ENCODE data around the gene SGMS1. TPM values are rescaled to one million over a fixed set of nuclear protein-coding genes. Genes with fewer than 3 reads are reported as not detected.

SGMS1 gene
- total RNA-seq, 1 donor from 2014 or later: 93.8 TPM

DNA sequence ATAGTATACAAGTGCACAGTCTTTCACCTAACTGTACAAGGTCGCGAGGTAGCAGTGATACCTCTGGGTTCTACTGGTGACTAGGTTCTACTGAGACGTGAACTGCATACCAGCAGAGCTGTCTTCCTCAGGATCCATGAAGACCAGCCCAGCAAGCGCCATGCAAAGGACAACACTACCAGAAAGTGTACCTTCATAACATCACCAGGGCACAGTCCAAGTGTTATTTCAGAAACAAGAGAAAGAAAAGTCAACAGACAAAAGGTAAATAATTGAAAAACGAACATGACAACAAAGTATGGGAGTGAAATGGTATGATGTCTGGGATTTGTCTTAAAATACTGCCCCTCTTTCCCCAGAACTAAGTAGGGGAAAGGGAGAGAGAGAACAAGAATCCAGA, 231.3 kb downstream of the SGMS1 start:
- Histone ChIP-seq H3K36me3 (no peaks in the 10 kb centered on the region), H3K9me3 (no peaks in the 10 kb centered on the region), H3K4me3 (no peak overlapping the region), H3K27ac (no peak overlapping the region), H3K4me1 (peaks cover 5% of the 10 kb centered on the region), H3K27me3 (no peaks in the 10 kb centered on the region)
- TF ChIP-seq POLR2AphosphoS5 (IDR thresholded peaks at IDR 0.05; ENCODE audit: insufficient read depth in 1 of 2, low read depth in 1 of 2) (no peak), POLR2A (IDR thresholded peaks at IDR 0.05) (no peak)
- TF ChIP-seq, protein P1, sequence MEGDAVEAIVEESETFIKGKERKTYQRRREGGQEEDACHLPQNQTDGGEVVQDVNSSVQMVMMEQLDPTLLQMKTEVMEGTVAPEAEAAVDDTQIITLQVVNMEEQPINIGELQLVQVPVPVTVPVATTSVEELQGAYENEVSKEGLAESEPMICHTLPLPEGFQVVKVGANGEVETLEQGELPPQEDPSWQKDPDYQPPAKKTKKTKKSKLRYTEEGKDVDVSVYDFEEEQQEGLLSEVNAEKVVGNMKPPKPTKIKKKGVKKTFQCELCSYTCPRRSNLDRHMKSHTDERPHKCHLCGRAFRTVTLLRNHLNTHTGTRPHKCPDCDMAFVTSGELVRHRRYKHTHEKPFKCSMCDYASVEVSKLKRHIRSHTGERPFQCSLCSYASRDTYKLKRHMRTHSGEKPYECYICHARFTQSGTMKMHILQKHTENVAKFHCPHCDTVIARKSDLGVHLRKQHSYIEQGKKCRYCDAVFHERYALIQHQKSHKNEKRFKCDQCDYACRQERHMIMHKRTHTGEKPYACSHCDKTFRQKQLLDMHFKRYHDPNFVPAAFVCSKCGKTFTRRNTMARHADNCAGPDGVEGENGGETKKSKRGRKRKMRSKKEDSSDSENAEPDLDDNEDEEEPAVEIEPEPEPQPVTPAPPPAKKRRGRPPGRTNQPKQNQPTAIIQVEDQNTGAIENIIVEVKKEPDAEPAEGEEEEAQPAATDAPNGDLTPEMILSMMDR (IDR thresholded peaks at IDR 0.05): no peak
- intact Hi-C loops (cut with DNase I): no loop called here
- no peak for DNase-seq (ENCODE audit: extremely low spot score in 2 of 2)

DNA sequence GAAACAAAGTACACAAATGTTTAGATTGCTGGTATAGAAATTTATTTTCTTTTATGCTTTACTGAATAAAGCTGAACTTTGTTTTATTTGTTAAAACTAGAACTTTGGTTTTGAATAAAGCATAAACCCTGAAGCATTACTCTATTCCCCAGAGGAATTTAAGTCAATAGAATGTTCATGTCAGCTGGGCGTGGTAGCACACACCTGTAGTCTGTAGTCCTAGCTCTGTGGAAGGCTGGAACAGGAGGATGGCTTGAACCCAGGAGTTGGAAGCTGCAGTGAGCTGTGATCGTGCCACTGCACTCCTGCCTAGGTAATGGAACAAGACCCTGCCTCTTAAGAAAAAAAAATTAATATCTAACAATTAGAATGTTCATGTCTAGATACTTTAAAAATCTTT, 233.5 kb downstream of the SGMS1 start:
- Histone ChIP-seq H3K27ac (no peak overlapping the region), H3K27me3 (no peaks in the 10 kb centered on the region), H3K4me1 (peaks cover 12% of the 10 kb centered on the region), H3K9me3 (no peaks in the 10 kb centered on the region), H3K36me3 (no peaks in the 10 kb centered on the region), H3K4me3 (no peak overlapping the region)
- DNase-seq (ENCODE audit: extremely low spot score in 2 of 2): no peak
- no peak for TF ChIP-seq POLR2A (IDR thresholded peaks at IDR 0.05)
- TF ChIP-seq, protein P1 (IDR thresholded peaks at IDR 0.05): no peak
- no peak for TF ChIP-seq POLR2AphosphoS5 (IDR thresholded peaks at IDR 0.05; ENCODE audit: insufficient read depth in 1 of 2, low read depth in 1 of 2)
- intact Hi-C loops (cut with DNase I): no loop called here

DNA sequence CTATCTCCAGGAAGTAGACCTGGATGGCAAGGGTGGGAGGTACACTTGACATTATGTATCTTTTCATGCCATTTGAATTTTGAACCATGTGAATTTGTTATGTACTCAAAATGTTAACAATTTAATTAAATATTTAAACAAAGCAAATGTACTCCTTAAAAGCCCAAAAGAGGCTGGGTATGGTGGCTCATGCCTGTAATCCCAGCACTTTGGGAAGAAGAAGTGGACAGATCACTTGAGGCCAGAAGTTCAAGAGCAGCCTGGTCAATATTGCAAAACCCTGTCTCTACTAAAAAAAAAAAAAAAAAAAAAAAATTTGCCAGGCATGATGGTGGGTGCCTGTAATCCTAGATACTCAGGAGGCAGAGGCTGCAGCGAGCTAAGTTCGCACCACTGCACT, 235.6 kb downstream of the SGMS1 start:
- H3K36me3 ChIP-seq: no peaks in the 10 kb centered on the region
- H3K4me3 ChIP-seq: no peak overlapping the region
- H3K9me3 ChIP-seq: no peaks in the 10 kb centered on the region
- peaks cover 33% of the 10 kb centered on the region for H3K4me1 ChIP-seq
- no peak overlapping the region for H3K27ac ChIP-seq
- no peaks in the 10 kb centered on the region for H3K27me3 ChIP-seq
- no peak for TF ChIP-seq POLR2AphosphoS5 (IDR thresholded peaks at IDR 0.05; ENCODE audit: insufficient read depth in 1 of 2, low read depth in 1 of 2)
- TF ChIP-seq, protein P1 (IDR thresholded peaks at IDR 0.05): no peak
- no peak for TF ChIP-seq POLR2A (IDR thresholded peaks at IDR 0.05)
- DNase-seq (ENCODE audit: extremely low spot score in 2 of 2): no peak
- intact Hi-C loops (cut with DNase I): no loop called here

DNA sequence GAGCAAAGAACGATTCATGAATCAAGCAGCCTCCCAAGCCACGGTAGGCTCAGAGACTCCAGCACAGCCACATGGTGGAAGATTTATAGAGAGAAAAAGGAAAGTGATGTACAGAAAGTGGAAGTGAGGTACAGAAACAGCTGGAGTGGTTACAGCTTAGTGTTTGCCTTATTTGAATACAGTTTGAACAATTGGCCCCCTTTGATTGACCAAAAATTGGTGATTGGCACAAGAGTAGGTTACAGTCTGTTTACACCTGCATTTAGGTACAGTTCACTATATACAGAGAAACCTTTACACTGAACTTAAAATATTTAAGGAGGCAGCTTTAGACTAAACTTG, 236.1 kb downstream of the SGMS1 start:
- TF ChIP-seq, protein P1 (IDR thresholded peaks at IDR 0.05): no peak
- TF ChIP-seq POLR2A (IDR thresholded peaks at IDR 0.05): no peak
- no peak for TF ChIP-seq POLR2AphosphoS5 (IDR thresholded peaks at IDR 0.05; ENCODE audit: insufficient read depth in 1 of 2, low read depth in 1 of 2)
- Histone ChIP-seq H3K4me1 (peaks cover 36% of the 10 kb centered on the region), H3K27me3 (no peaks in the 10 kb centered on the region), H3K9me3 (no peaks in the 10 kb centered on the region), H3K27ac (no peak overlapping the region), H3K4me3 (no peak overlapping the region), H3K36me3 (no peaks in the 10 kb centered on the region)
- intact Hi-C loops (cut with DNase I): no loop called here
- DNase-seq (ENCODE audit: extremely low spot score in 2 of 2): no peak

DNA sequence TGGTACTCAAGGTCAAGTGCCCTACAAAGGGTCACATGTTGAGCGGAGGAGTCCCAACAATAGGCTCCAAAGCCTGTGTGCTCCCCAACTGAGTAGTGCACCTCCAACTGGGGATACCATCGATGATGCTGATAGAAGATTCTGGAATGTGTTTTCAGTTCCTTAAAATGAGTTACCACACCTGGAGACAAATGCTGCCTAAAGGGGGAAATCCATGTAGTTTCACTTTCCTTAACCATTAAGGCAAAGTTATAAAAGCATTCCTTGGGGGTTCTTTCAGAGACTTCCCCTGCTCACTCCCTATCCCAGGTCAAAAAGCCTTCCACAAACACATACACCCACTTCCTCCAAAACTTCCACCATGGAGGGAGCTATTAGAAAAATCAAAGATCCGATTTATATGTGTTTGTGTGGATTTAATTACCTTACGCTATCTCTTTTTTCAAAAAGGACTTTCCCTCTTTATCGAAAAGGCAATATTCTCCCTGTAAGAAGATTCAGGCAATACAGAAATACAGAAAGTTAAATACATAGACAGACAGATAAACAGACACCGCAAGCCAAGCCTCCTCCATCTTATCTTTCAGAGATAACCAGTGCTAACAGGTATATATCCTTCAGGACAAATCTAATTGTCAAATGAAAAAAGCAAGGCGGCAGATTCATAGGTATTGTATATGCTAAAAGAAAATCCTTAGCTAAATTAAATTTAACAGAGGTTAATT, 236.6 kb downstream of the SGMS1 start:
- Histone ChIP-seq H3K4me3 (no peak overlapping the region), H3K27me3 (no peaks in the 10 kb centered on the region), H3K4me1 (peaks cover 42% of the 10 kb centered on the region), H3K9me3 (no peaks in the 10 kb centered on the region), H3K36me3 (no peaks in the 10 kb centered on the region), H3K27ac (no peak overlapping the region)
- no peak for DNase-seq (ENCODE audit: extremely low spot score in 2 of 2)
- TF ChIP-seq, protein P1 (IDR thresholded peaks at IDR 0.05): no peak
- TF ChIP-seq POLR2AphosphoS5 (IDR thresholded peaks at IDR 0.05; ENCODE audit: insufficient read depth in 1 of 2, low read depth in 1 of 2): no peak
- TF ChIP-seq POLR2A (IDR thresholded peaks at IDR 0.05): no peak
- intact Hi-C loops (cut with DNase I): no loop called here

Data from vagina (tissue), 2 donors.